ENCODE results near the gene LIX1. TPM values are rescaled to one million over a fixed set of nuclear protein-coding genes. Genes with fewer than 3 reads are reported as not detected.

The LIX1 gene
- total RNA-seq, 1 experiment from 2014 or later = not detected

DNA sequence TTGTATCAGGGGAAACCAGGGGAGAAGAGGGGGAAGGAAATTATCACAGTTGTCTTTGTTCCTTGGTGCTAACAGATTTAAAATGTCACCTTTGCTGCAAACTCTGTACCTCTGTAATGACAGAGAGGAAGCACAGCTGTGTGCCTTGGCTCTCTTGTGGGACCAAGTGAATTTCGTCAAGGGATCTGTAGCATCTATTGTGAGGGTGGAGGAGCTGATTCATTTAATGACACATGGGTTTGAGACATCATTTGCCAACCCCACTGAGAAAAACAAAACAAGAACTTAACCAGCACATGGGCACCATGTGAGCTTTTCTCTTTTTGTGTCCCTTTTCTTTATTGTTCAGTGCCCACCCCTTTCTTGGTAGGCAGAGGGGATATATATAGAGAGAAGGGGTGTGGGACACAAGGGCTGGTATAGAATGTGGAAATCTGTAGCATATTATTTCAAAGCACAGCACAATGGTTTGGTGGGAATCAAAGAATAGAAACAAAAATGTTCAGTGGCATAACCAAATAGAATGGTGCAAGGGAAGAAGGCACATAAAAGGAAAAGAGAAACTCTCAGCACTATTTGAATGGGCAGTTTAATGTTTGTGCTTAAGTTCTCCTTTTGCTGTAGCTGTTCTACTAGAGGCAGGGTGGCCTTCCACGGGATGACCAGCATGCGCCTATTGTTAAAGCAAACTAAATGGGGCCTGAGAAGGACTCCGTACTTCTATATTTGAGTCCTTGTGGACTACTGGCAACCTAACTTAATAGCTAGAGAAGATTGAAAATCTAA lies 63.3 kb downstream of the LIX1 start:
- BruUV-seq (replicated peaks) = no TSS peak

DNA sequence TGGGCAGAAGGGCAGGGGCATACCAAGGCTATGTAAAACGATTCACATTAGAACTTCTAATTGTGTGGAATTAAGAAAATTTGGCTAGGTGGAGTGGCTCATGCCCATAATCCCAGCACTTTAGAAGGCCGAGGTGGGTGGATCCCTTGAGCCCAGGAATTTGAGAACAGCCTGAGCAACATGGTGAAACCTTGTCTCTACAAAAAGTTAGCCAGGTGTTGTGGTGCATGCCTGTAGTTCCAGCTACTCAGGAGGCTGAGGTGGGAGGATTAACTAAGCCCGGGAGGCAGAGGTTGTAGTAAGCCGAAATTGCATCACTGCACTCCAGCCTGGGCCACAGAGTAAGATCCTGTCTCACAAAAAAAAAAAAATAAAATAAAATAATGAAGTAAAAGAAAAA lies 65.2 kb downstream of the LIX1 start:
- H3K27ac Mint-ChIP-seq (ENCODE audit: low read depth, unreplicated experiment) = no peak overlapping the region
- H3K4me3 Mint-ChIP-seq (ENCODE audit: unreplicated experiment) = no peak overlapping the region
- intact Hi-C loops (cut with micrococcal nuclease) = no loop called here
- no TSS peak for BruUV-seq (replicated peaks)
- no peaks in the 10 kb centered on the region for H3K4me1 Mint-ChIP-seq (ENCODE audit: insufficient read depth, unreplicated experiment)
- no peaks in the 10 kb centered on the region for H3K36me3 Mint-ChIP-seq (ENCODE audit: insufficient read depth, unreplicated experiment)
- ChIA-PET CTCF (no interaction called here), POLR2A (no interaction called here)
- no peaks in the 10 kb centered on the region for H3K27me3 Mint-ChIP-seq (ENCODE audit: insufficient read depth, unreplicated experiment)
- TF ChIP-seq, protein P1, sequence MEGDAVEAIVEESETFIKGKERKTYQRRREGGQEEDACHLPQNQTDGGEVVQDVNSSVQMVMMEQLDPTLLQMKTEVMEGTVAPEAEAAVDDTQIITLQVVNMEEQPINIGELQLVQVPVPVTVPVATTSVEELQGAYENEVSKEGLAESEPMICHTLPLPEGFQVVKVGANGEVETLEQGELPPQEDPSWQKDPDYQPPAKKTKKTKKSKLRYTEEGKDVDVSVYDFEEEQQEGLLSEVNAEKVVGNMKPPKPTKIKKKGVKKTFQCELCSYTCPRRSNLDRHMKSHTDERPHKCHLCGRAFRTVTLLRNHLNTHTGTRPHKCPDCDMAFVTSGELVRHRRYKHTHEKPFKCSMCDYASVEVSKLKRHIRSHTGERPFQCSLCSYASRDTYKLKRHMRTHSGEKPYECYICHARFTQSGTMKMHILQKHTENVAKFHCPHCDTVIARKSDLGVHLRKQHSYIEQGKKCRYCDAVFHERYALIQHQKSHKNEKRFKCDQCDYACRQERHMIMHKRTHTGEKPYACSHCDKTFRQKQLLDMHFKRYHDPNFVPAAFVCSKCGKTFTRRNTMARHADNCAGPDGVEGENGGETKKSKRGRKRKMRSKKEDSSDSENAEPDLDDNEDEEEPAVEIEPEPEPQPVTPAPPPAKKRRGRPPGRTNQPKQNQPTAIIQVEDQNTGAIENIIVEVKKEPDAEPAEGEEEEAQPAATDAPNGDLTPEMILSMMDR (IDR thresholded peaks at IDR 0.05; ENCODE audit: unreplicated experiment) = no peak
- no peaks in the 10 kb centered on the region for H3K9me3 Mint-ChIP-seq (ENCODE audit: unreplicated experiment)
- no peak for DNase-seq (ENCODE audit: unreplicated experiment)

More for the DNA sequence above, 63.3 kb downstream of the LIX1 start:
- intact Hi-C loops (cut with micrococcal nuclease) = no loop called here
- Mint-ChIP-seq H3K36me3 (ENCODE audit: insufficient read depth, unreplicated experiment) (no peaks in the 10 kb centered on the region), H3K4me1 (ENCODE audit: insufficient read depth, unreplicated experiment) (no peaks in the 10 kb centered on the region), H3K4me3 (ENCODE audit: unreplicated experiment) (no peak overlapping the region), H3K27me3 (ENCODE audit: insufficient read depth, unreplicated experiment) (no peaks in the 10 kb centered on the region), H3K27ac (ENCODE audit: low read depth, unreplicated experiment) (no peak overlapping the region), H3K9me3 (ENCODE audit: unreplicated experiment) (no peaks in the 10 kb centered on the region)
- POLR2A ChIA-PET = interaction anchor here (0.5 kb wide), 1 partner anchor 51 kb away, joined by 3 read pairs; no protein-coding TSS in a partner anchor
- CTCF ChIA-PET = no interaction called here
- DNase-seq (ENCODE audit: unreplicated experiment) = peak; percentile 6
- TF ChIP-seq, protein P1 (IDR thresholded peaks at IDR 0.05; ENCODE audit: unreplicated experiment) = no peak

DNA sequence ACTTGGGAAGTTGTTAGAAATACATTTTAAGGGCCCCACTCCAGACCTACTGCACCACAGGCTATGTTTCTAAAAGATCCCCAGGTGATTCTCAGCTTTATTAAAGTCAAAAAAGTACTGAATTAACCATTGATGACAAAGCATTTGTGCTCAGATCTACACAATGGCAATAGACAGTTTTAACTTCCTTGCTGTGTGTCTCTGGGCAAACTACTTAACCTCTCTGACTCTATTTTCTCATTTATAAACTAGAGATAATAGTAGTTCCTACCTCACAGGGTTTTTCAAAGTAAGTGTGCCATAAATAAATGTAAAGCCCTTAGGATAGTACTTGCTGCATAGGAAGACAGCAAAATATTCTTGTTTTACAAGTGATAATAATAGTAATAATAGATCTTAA lies 66.3 kb downstream of the LIX1 start:
- intact Hi-C loops (cut with micrococcal nuclease) = no loop called here
- no peak for DNase-seq (ENCODE audit: unreplicated experiment)
- ChIA-PET CTCF (no interaction called here), POLR2A (no interaction called here)
- Mint-ChIP-seq H3K9me3 (ENCODE audit: unreplicated experiment) (no peaks in the 10 kb centered on the region), H3K36me3 (ENCODE audit: insufficient read depth, unreplicated experiment) (no peaks in the 10 kb centered on the region), H3K27me3 (ENCODE audit: insufficient read depth, unreplicated experiment) (no peaks in the 10 kb centered on the region), H3K4me3 (ENCODE audit: unreplicated experiment) (no peak overlapping the region), H3K27ac (ENCODE audit: low read depth, unreplicated experiment) (no peak overlapping the region), H3K4me1 (ENCODE audit: insufficient read depth, unreplicated experiment) (no peaks in the 10 kb centered on the region)
- TF ChIP-seq, protein P1 (IDR thresholded peaks at IDR 0.05; ENCODE audit: unreplicated experiment) = no peak
- no TSS peak for BruUV-seq (replicated peaks)

DNA sequence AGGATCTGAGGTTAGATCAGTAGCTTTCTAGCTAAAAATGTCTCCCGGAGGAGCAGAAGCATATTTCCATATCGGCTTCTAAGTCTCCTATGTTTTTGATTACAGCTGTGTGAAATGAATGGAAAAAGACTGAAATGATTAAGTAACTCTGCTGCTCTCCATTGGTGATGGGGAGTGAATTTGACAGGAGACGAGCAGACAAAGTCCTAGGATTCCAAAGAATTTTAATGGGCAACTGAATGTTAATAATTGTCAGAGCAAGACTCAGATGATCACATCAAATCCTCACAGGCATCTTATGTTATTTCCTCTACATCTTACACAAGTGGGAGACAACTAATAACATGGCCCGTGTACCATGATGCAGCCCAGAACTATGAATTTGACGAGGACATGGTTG lies 66.8 kb downstream of the LIX1 start:
- Mint-ChIP-seq H3K4me1 (ENCODE audit: insufficient read depth, unreplicated experiment) (no peaks in the 10 kb centered on the region), H3K27ac (ENCODE audit: low read depth, unreplicated experiment) (no peak overlapping the region), H3K36me3 (ENCODE audit: insufficient read depth, unreplicated experiment) (no peaks in the 10 kb centered on the region), H3K9me3 (ENCODE audit: unreplicated experiment) (no peaks in the 10 kb centered on the region), H3K27me3 (ENCODE audit: insufficient read depth, unreplicated experiment) (no peaks in the 10 kb centered on the region), H3K4me3 (ENCODE audit: unreplicated experiment) (no peak overlapping the region)
- BruUV-seq (replicated peaks) = no TSS peak
- intact Hi-C loops (cut with micrococcal nuclease) = no loop called here
- no peak for DNase-seq (ENCODE audit: unreplicated experiment)
- ChIA-PET POLR2A (no interaction called here), CTCF (interaction anchor here (0.7 kb wide), 1 partner anchor 70 kb away, joined by 4 read pairs; no protein-coding TSS in a partner anchor)
- TF ChIP-seq, protein P1 (IDR thresholded peaks at IDR 0.05; ENCODE audit: unreplicated experiment) = no peak
